K562 (cell line): ENCODE data around the gene RPL7A. TPM values are rescaled to one million over a fixed set of nuclear protein-coding genes. Genes with fewer than 3 reads are reported as not detected.

Source experiments
- BMI1 ChIP-seq: fragments of 150-350 bp; IDR thresholded peaks from 2 replicates; pipeline ENCODE4 v1.6.1; 2014; ENCODE audit warnings: low read length
- ESRRA ChIP-seq: fragments of 450-650 bp; IDR thresholded peaks from 2 replicates; pipeline ENCODE4 v1.6.1; 2014; ENCODE audit warnings: low read depth, mild to moderate bottlenecking, moderate library complexity, borderline replicate concordance
- FUS ChIP-seq: fragments of 200-400 bp; formaldehyde crosslinking; optimal IDR thresholded peaks from 2 replicates; pipeline ENCODE3; 2017; ENCODE audit warnings: low read depth, low read length
- HMG20B ChIP-seq: fragments of 250-450 bp; sonication (Bioruptor Pico); IDR thresholded peaks from 2 replicates; pipeline ENCODE4 v1.5.0; 2021; ENCODE audit warnings: mild to moderate bottlenecking
- NBN ChIP-seq: fragments of 450-650 bp; IDR thresholded peaks from 2 replicates; pipeline ENCODE4 v1.6.1; 2016; ENCODE audit warnings: low read depth, mild to moderate bottlenecking
- NR2C2 ChIP-seq, 2 experiments: fragments of 200-800 bp in 1 of 2; sonication (Bioruptor generic) in 1 of 2; sonication (generic) in 1 of 2; formaldehyde crosslinking in 1 of 2; IDR thresholded peaks; 2 replicates each; pipeline versions ENCODE4 v1.6.1 to v1.8.0; 2016 to 2022; ENCODE audit warnings: mild to moderate bottlenecking in 1 of 2, missing compliant biosample characterization in 1 of 2, missing genetic modification characterization in 1 of 2, missing genetic modification reagents in 1 of 2
- STAT6 ChIP-seq: sonication (generic); formaldehyde crosslinking; IDR thresholded peaks from 2 replicates; pipeline ENCODE4 v1.8.1; 2023; ENCODE audit warnings: mild to moderate bottlenecking, missing genetic modification reagents
- TEAD4 ChIP-seq, 2 experiments: sonication (generic) in 1 of 2; formaldehyde crosslinking in 1 of 2; IDR thresholded peaks; 2 replicates each; pipeline versions ENCODE4 v1.6.1 to v1.8.0; 2012 to 2022; ENCODE audit warnings: borderline replicate concordance in 1 of 2, inconsistent platforms in 1 of 2, low read length in 1 of 2, mild to moderate bottlenecking in 1 of 2, missing genetic modification reagents in 1 of 2
- THRB ChIP-seq: fragments of 450-650 bp; formaldehyde crosslinking; conservative IDR thresholded peaks from 2 replicates; pipeline ENCODE4 v1.4.0; 2022; ENCODE audit warnings: mild to moderate bottlenecking, missing genetic modification characterization
- U2AF2 ChIP-seq: fragments of 200-400 bp; formaldehyde crosslinking; optimal IDR thresholded peaks from 2 replicates; pipeline ENCODE3; 2017; ENCODE audit warnings: low read depth, mild to moderate bottlenecking, low read length
- UBTF ChIP-seq, 2 experiments: IDR thresholded peaks; 2 replicates each; pipeline ENCODE4 v1.6.1; 2012; ENCODE audit warnings: improper control_type of control experiment in 2 of 2, low read depth in 2 of 2, low read length in 2 of 2, borderline replicate concordance in 1 of 2
- ZFP36 ChIP-seq: fragments of 150-350 bp; IDR thresholded peaks from 2 replicates; pipeline ENCODE4 v1.6.1; 2018; ENCODE audit warnings: low read length, low read depth; ENCODE audit not compliant: partially characterized antibody
- polyA plus RNA-seq, 8 experiments: library from polyadenylated mRNA; depleted of rRNA in 4 of 8; stranded (reverse) in 5 of 8; unstranded in 3 of 8; fragments of >200 nt; fragmentation: Nextera tagmentation in 2 of 8; fragmentation: Illumina TruSeq in 1 of 8; extraction: Ambion mirVana in 2 of 8; extraction: Trizol in 1 of 8; gene quantifications; 2 replicates each; pipeline versions ENCODE4 v1.2.1 to v1.2.3, GENCODE V29; 2011 to 2014; ENCODE audit warnings: inconsistent platforms in 1 of 8, missing spikeins in 1 of 8
- total RNA-seq, 7 experiments: library from RNA; depleted of rRNA in 6 of 7; stranded (reverse); fragments of >200 nt in 6 of 7; fragmentation: Illumina TruSeq in 2 of 7; extraction: Trizol in 2 of 7; gene quantifications; 2 replicates each; pipeline versions ENCODE4 v1.2.1 to v1.2.3, GENCODE V29; 2011 to 2021; ENCODE audit warnings: low replicate concordance in 1 of 7

The RPL7A gene
- total and polyA plus RNA-seq, 9 of the 15 experiments (the other 6 are each of a cell fraction or from before 2014, with no cell fraction given) = 1,935 to 3,760 (median 2,652) TPM

- TF ChIP-seq TEAD4 (IDR thresholded peaks at IDR 0.05; ENCODE audit: low read length) (no peak), TEAD4 (CRISPR knock-in tag; IDR thresholded peaks at IDR 0.05; ENCODE audit: borderline replicate concordance) (no peak), UBTF (IDR thresholded peaks at IDR 0.05; ENCODE audit: borderline replicate concordance in 1 of 2, low read depth in 2 of 2, low read length in 2 of 2) (no peak), ESRRA (peak; percentile 43; the same call in 1 of the 2 replicates), U2AF2 (no peak), FUS (no peak), STAT6 (CRISPR knock-in tag) (no peak), NBN (no peak), NR2C2 (CRISPR knock-in tag; IDR thresholded peaks at IDR 0.05) (no peak), NR2C2 (tag; IDR thresholded peaks at IDR 0.05) (no peak), HMG20B (CRISPR knock-in tag) (no peak), BMI1 (no peak), THRB (0 out of 2 replicates have a peak, but pooled peaks have one; percentile 46), ZFP36 (no peak)
Measured at GRCh38 chr9:133361507-133362092, 13.6 kb downstream of the RPL7A start (continued).
